Measurements from ENCODE around the gene TNFRSF1A.

Gene TNFRSF1A

DNA sequence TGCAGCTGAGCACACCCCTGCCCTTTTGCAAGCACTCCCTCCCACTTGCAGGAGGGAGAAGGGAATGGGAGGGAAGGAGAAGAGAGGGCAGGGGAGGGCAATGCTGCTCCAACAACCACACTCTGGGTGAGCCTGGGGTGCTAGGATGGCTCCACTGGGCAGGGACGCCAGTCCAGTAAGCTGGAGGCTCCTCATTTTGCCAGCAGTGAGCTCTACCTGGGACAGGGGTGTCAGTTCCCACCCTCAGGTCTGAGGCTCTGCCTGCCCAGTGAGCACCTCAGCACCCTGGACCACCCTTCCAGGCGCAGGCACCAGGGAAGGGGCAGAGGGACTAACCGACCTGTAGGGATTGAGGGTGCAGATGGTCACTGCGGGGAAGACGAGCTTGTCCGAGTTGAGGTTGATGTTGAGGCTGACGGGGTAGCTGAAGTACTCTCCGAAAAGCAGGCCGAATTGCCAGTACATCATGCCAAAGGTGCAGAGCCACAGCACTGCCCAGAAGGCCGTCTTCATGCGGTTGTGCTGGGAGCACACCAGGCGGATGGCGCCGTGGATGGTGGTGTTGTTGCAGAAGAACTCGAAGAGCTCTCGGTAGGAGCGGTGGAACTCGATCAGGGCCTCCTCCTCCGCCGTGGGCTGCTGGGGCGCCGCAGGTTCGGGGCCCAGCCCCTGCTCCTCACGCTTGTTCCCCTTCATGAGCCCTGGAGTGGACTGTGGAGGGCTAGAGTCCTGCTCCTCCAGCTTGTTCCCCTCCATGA lies 32.3 kb upstream of the TNFRSF1A start:
- DNase-seq (ENCODE audit: low read depth), result no peak

DNA sequence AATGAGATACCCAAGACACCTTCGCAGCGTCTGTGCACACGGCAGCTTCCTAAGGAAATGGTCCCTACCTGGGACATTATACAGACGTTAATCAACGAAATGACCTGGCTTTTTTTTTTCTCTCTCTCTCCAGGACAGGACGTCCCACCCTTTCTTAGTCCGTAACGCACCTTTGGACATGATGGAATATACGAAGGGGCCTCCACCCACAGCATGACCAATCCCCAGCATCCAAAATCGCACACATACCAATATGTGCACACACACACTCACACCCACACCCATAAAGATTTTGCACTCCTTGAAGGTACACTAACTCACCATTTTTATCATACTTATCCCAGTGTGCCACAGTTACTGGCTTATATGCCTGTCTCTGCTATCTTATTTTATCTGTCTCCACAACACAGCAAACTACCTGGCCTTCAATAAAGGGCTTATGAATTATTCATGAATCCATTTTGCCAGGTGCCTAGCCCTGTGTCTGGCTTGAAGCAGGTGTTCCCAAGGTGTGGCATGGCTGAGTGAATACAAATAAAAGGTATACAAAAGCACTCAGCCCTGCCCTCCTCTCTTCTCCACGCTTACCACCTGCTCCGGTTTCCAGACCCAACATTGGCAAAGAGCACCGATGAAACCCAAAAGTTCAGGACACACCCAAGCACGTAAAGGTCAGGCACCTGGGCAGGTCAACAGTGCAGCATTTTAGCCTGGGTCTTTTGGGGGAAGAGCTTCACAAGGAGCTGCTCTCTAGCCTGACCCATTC lies 31.3 kb upstream of the TNFRSF1A start:
- DNase-seq (ENCODE audit: low read depth), result no peak

DNA sequence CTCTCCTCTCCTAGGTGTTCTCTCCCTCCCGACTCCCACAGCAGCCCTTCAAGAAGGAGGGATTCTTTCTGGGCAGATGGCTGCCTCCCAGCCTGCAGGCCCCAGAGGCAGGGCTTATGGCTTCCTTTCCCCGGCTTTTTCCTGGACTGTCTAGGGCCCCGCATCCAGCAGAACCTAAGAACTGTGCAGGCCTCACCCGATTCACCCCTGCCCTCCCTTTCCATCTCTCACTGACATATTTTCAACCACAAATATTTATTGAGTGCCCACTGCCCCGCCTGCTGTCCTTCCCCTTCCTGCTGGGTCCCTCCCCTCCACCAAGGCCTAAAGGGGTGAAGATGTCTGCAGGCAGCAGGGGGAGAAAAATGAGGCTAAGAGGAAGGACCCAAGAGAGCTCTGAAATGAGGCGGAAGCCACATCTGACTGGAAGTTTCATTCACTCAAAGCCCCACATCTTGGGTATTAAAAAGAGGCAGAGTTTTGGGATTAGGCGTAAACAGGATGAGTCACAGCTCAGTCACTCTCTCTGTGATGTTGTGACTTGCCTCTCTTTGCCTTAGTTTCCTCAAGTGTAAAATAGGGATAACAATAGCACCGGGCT lies 30.6 kb upstream of the TNFRSF1A start:
- peak; percentile 84 for DNase-seq (ENCODE audit: low read depth)

DNA sequence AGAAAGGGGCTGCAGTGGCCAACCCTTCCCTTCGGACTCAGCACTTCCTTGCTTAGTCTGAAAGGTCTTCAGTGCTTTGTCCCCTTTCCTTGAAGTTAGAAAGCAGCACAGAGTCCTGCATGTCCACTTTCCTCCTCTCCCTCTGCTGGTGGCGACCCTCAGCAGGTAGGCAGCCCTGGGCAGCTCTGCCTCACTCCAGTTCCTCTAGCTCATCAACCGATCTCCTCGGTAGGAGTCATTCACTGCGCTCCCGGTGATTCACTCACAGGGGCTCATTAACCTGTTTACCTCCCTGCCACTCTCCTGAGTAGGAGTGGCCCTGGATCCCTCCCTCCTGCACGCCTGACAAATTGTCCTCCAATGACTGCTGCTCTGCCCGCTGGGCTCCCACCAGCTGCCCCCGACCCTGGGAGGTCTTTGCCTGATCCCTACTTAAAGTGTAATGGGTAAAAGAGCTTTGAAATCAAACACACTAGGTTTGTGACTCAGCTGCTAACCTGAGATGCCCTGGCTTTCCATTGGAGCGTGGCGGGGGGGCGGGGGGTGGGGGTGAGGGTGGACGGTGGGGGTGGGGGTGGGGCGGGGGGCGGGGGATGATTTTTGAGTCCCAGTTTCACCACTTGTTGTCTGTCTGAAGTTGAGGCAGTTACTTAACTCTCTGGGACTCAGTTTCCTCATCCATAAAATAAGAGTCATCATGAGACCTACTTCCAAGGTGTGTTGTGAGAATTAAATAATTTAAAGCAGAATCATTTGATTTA lies 29.3 kb upstream of the TNFRSF1A start:
- DNase-seq (ENCODE audit: low read depth), result peak; percentile 84

DNA sequence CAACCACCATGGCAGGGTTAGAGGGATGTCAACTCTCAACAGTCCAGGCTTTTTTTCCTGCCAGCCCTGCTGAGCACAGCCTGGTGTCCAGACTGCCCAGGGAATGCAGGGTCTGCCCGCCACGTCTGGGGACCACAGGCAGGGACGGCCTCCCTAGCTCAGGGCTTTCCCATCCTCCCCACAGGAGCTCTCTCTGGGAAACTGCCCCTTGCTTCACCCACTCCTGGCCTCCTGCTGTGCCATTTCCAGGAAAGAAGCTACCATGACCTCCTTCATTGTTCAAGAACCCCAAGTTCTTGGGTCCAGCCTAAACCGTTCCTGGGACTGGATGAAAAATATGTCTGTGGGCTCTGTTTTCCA lies 28.7 kb upstream of the TNFRSF1A start:
- no peak for DNase-seq (ENCODE audit: low read depth)

DNA sequence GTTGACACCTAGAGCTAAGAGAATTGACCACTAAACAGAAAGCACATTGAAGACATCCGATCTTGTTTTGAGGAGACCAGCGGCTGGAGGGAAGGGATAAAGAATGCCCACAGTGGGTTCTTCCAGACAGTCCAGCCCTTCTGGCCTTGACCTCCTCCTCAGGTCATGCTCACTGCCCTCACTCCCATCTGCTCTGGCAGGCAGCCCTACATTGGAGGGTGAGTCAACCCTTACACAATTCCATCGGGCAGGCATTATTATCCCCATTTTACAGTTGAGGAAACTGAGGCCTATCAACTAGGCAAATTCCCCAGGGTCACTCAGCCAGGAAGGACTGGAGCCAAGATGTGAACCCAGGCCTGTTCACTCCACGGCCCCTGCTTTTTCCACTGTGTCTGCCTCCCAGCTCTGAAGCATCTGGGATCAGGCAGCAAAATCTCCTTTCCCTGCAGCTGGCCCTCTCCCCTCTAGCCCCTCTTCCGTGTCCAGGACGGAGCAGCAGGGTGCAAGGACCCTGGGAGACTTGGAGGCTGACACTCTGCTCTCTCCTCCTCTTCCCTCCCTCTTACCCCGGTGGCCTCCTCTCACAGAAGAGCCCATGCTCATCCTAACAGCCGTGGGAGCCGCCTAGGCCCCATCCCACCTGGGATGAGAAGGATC lies 28.2 kb upstream of the TNFRSF1A start:
- peak; percentile 23 for DNase-seq (ENCODE audit: low read depth)

DNA sequence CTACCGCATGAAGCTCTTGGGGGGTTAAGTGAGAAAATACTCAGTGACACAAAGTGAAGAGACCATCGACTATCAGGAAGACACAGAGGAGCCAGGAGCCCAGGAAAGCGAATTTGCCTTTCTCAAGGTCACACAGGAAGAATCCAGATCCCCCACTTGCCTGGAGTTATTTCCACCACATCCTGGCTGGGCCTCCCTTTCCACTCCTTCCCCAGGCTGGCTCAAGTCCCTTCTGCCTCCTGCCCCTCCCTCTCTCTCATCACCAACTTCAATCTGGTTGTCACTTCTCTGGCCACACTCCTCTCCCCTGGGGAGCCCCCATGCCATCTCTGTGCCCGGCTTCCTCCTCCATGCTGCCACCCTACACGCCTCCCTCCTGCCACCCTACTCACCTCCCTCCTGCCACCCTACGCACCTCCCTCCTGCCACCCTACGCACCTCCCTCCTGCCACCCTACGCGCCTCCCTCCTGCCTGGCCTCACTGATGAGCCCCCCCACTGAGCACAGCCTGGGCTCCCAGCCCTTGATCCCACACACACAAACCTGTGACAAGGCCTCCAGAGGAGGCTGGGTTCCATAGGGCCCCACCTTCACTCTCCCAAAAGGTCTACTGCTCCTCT lies 27.1 kb upstream of the TNFRSF1A start:
- DNase-seq (ENCODE audit: low read depth), result no peak

DNA sequence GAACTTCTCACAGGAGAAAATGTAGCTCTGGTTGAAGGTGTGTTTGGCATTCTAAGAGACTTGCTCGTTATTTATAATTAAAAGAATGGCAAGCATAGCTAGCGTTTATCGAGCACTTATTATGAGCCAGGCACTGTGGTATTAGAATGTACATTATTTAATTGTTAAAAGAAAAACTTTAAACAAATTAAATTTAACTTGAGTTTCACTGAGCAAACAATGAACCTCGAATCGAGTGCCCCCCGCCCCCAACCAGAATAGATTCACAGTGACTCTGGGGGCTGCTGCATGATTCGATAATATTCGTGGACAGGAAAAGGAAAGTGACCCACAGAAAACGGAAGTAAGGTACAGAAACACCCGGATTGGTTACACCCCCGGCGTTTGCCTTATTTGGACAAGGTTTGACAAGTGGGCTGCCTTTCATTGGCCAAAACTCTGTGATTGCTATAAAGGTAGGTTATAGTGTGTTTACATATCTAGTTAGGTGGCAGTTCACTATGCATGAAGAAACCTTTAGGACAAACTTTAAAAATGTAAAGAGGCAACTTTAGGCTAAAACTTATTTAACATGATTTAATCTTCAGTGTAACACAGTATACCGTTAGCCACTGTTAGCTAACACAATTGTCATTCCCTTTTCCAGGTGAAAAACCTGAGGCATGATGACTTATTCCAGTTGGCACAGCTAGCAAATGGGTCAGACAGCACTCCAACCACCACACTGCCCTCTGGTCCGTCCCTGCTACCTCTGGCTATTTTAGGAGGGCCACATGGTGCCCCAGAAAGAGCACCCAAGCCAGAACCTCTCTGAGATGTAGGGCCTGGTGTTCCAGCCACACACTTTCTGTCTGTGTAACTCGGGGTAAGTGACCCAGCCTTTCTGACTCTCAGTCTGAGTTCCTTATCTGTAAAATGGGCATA lies 26.4 kb upstream of the TNFRSF1A start:
- DNase-seq (ENCODE audit: low read depth), result no peak

DNA sequence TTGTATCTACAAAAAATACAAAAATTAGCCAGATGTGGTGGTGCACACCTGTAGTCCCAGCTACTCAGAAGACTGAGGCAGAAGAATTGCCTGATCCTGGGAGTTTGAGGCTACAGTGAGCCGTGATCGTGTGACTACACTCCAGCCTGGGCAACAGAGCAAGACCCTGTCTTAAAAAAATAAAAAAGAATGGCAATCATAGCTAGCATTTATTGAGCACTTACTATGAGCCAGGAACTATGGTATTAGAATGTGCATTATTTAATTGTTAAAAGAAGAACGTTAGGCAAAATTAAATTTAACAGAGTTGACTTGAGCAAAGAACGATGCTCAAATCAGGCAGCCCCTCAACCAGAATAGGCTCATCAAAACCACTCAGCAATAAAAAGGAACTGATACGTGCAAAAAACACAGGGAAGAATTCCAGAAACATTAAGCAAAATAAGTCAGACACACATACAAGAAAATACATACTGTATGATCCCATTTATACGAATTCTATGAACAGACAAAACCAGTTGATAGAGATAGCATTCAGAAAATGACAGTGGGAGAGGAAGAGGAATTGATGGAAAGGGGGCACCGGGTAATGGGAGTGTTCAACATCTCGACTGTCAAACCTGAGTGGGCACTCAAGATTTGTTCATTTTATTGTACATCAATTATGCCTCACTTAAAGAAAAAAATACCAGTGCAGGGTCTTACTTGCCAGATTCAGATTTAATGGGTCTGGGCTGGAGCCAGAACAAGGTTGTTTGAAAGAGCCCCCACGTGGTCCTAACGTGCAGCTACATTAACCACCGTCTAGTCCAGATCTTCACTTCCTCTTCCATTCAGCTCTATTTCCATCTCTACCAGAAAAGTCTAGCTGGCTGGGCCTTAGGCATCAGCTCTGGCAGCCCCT lies 25.4 kb upstream of the TNFRSF1A start:
- DNase-seq (ENCODE audit: low read depth), result peak; percentile 54

DNA sequence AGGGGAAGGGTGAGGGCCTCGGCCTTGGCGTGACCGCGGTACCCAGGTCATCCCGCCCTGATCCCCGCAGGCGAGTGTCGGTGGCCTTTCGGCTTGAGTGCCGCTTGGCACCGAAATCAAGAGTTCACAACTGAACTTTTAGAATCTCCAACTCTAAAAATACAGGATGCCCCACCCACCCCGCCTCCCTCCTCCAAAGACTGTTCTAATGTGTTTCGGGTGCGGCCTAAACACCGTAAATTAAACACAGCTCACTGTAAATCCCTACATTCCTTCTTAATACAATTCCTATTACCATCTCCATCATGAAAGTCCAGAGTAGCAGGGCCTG lies 22.1 kb upstream of the TNFRSF1A start:
- no peak for DNase-seq (ENCODE audit: low read depth)

DNA sequence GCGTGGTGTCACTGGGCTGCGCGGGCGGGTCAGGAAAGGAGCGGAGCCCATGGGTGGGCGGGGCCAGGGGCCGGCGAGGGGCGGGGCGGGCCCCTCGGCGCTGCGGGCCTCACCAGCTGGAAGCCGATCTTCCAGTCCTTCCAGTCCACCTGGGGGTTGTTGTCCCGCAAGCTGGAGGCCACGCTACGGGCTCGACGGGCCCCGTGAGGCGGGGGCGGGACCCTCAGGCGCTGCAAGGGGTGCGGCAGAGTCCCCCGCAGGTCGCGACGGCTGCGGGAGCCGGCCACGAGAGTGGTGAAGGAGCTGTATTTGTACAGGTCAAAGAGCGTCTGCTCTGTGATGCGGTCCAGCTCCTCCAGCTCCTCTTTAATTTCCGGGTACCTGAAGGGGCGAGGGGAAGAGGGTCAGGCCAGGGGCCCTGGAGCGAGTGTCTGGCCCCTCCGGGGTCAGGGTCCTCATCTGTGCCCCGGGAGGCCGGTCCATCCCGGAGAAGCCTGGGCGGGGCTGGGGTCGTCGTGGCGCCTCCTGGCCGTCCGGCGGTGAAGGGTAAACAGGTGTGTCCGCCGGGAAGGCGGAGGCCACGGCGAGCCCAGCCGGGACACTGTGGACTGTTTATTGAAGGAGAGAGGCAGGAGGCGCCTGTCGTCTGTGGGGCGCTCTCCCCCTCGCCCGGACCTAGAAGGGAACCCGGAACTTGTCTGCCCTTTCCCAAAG lies 21.6 kb upstream of the TNFRSF1A start:
- peak; percentile 54 for DNase-seq (ENCODE audit: low read depth)

DNA sequence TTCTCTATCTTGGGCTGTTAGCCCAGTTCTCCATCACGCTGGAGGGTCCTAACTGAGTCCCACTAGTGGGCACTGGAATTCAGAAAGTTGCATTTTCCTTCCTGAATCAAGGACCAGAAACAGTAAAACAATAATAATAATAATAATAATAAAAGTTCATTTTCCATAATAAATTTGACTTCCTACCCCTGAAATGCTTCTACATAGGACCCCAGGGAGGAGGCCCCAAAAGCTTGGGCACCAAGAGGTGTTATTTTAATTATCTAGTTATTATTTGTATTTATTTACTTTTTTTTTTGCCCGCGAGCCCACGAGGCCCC lies 21.1 kb upstream of the TNFRSF1A start:
- DNase-seq (ENCODE audit: low read depth), result no peak

DNA sequence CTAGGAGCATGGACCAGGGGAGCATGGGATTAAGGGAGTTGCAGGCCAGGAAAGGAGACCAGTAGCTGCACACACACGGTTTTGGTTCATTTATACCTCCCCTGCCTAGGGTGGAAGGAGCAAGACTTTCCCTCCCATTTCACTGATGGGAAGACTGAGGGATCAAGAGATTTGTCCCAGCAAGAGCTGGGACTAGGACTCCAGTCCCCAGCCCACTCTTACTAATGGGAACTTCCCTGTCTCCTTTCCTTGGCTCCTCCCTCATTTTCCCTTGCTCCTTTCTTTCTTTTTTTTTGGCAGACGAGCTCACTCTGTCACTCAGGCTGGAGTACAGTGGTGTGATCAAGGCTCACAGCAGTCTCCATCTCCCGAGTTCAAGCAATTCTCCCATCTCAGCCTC lies 20.5 kb upstream of the TNFRSF1A start:
- DNase-seq (ENCODE audit: low read depth), result no peak

DNA sequence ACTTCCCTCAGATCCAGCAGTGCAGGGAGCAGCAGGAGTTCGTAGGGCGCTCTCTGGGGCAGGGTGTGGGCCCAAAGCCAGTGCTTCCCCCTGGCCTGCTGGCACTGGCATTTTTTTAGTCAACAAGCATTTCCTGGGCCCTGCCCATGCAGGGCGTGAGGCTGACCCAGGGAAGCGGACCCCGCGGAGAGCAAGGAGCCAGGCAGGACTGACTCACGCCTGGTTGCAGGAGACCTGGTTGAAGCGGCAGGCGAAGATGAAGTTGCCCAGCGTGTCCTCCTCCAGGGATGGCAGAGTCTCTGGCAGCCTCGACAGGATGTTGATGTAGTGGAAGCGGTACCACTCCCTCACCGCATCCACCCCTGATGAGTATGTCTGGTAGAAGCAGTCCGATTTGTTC lies 20.0 kb upstream of the TNFRSF1A start:
- no peak for DNase-seq (ENCODE audit: low read depth)

DNA sequence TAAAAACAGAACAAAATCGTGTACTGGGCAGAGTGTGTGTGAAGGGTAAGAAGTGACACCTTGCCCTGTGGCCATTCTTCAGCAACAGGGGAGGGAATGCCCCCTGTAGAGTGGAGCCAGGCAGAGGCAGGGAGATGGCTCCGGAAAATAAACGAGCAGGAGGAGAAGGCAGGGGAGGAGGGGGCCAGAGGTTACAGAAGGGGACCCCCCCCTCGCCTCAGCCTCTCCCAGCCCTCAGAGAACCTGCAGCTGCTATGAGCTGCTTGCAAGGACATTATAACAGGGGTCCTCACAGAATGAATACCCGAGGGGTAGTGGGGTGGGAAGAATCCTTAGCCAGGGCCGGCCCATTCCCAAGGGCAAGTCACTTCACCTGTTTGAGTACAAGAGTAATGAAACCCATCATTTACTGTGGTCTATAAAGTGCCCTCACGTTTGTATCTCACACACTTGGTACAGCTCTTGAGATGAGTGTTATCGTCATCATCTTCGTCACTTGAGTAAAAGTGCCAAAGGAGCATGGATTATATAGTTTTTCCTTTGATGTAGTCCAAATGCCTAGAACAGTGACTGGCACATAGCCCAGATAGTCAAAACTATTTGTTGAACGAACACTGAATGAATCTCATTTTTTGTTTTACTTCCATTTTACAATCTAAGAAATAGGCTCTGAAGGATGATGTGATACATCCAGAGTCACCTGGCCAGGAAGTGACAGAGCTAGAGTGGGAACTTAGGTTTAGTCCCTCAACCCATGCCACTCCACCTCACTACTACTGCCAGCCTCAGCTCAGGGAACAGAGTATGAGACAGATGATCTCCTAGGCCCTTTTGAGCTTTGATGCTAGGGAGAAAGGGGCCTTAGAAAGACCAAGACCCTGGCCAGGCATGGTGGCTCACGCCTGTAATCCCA lies 19.0 kb upstream of the TNFRSF1A start:
- no peak for DNase-seq (ENCODE audit: low read depth)

DNA sequence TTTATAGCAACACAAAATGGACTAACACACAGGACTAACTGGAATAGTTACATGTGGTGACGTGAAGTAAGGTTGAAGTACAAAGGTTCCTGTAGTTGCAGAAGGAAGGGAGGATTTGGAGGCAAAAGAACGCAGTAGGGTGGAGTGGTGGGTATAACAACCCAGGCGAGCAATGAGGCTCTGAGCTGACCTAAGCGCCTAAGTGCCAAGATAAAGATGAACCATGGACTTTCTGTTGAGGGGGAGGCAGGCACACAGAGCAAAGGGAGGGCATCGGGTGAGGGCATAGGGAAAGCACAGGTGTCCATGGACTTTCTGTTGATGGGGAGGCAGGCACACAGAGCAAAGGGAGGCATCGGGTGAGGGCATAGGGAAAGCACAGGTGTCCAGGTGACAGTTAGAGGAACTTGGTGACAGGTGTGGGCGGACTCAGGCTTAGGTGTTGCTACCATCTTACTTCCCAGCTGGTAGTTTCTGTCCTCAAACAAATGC lies 18.2 kb upstream of the TNFRSF1A start:
- no peak for DNase-seq (ENCODE audit: low read depth)

DNA sequence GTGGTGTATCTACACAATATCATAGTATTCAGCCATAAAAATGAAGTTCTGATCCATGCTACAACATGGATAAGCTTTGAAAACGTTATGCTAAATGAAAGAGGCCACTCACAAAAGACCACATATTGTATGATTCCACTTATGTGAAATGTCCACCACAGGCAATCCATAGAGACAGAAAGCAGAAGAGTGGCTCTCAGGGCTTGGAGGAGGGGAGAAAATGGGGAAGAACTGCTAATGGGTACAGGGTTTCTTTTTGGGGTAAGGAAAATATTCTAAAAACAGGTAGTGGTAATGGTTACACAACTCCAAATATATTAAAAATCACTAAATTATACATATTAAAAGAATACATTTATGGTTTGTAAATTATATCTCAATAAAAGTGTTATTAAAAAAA lies 17.0 kb upstream of the TNFRSF1A start:
- no peak for DNase-seq (ENCODE audit: low read depth)

DNA sequence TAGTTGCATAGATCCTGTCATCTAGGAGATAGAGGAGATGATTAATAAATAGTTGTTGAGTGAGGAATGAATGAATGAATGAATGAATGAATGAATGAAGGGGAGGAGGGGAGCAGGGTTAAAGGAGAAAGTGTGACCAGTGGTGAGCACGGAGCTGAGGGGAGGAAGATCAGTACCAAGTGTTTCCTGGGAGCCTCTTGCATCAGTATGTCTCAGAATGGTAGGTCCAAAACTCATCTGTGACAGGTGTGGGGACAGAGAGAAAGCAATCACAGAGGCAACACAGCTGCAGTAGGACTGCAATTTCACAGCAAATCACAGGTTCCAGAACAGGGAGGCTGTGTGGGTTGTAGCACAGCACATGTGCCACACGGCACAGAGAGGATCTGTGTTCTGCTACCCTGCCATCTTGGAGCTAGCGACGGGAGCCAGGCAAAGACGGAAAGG lies 14.5 kb upstream of the TNFRSF1A start:
- no peak for DNase-seq (ENCODE audit: low read depth)
